ENCODE measurements around the gene MAMDC4. TPM values are rescaled to one million over a fixed set of nuclear protein-coding genes. Genes with fewer than 3 reads are reported as not detected.

MAMDC4 gene
- total RNA-seq, 1 donor from 2014 or later: 13.4 TPM

DNA sequence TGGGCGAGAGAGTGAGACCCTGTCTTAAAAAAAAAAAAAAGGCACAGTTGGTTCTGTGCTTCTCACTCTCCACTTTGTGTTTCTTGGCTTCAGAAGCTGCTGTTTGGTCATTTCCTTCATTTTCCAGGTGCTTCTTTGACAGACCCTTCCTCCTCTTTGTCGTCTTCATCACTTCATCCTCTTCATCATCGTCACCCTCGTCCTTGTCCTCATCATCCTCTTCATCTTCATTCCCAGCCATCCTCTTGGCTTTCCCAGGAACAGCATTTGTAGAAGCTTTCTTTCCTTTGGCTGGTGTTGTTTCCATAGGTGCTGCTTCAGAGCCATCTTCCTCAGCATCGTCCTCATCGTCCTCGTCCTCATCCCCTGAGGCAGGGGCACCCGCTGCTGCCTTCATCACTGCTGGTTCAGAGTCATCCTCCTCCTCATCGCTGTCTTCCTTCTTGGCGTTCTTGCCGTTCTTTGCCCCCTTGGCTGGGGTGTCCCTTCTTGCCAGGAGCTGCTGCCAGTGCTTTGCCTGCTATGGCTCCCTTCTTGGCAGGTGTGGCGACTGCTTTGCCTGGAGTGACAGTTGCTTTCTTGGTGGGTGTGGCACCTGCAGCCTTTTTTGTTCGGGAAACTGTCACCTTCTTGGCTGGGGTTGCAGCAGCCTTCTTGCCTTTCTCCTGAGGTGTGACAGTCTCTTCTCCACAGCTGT lies 37.3 kb upstream of the MAMDC4 start:
- Histone ChIP-seq H3K4me3 (no peak overlapping the region), H3K4me1 (peaks cover 18% of the 10 kb centered on the region), H3K27me3 (ENCODE audit: low read depth) (no peaks in the 10 kb centered on the region), H3K36me3 (peaks cover 27% of the 10 kb centered on the region), H3K9me3 (replicated peaks) (no peaks in the 10 kb centered on the region), H3K27ac (replicated peaks) (no peak overlapping the region)
- intact Hi-C loops (cut with micrococcal nuclease): no loop called here
- no peak for DNase-seq
- TF ChIP-seq, protein P1, sequence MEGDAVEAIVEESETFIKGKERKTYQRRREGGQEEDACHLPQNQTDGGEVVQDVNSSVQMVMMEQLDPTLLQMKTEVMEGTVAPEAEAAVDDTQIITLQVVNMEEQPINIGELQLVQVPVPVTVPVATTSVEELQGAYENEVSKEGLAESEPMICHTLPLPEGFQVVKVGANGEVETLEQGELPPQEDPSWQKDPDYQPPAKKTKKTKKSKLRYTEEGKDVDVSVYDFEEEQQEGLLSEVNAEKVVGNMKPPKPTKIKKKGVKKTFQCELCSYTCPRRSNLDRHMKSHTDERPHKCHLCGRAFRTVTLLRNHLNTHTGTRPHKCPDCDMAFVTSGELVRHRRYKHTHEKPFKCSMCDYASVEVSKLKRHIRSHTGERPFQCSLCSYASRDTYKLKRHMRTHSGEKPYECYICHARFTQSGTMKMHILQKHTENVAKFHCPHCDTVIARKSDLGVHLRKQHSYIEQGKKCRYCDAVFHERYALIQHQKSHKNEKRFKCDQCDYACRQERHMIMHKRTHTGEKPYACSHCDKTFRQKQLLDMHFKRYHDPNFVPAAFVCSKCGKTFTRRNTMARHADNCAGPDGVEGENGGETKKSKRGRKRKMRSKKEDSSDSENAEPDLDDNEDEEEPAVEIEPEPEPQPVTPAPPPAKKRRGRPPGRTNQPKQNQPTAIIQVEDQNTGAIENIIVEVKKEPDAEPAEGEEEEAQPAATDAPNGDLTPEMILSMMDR (IDR thresholded peaks at IDR 0.05; ENCODE audit: borderline replicate concordance): no peak

DNA sequence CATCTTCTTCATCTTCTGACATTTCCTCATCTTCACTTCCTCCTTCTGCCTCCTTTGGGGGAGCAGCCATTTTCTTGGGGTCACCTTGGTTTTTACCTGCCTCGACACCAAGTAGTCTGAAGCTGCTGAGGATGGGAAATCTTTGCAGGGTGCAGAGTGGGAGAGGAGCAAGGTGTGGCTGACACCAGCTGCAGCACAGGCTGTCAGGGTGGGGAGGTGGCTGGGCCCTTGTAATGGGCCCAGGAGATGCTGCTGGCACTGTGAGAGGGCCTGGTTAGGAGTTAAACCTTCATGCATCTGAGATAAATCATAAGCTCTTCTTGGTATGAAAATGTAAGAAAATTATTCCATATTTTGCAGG lies 36.7 kb upstream of the MAMDC4 start:
- H3K27ac ChIP-seq (replicated peaks): no peak overlapping the region
- peaks cover 26% of the 10 kb centered on the region for H3K36me3 ChIP-seq
- peaks cover 13% of the 10 kb centered on the region for H3K4me1 ChIP-seq
- TF ChIP-seq, protein P1 (IDR thresholded peaks at IDR 0.05; ENCODE audit: borderline replicate concordance): no peak
- DNase-seq: no peak
- H3K27me3 ChIP-seq (ENCODE audit: low read depth): no peaks in the 10 kb centered on the region
- no peaks in the 10 kb centered on the region for H3K9me3 ChIP-seq (replicated peaks)
- no peak overlapping the region for H3K4me3 ChIP-seq
- intact Hi-C loops (cut with micrococcal nuclease): no loop called here

DNA sequence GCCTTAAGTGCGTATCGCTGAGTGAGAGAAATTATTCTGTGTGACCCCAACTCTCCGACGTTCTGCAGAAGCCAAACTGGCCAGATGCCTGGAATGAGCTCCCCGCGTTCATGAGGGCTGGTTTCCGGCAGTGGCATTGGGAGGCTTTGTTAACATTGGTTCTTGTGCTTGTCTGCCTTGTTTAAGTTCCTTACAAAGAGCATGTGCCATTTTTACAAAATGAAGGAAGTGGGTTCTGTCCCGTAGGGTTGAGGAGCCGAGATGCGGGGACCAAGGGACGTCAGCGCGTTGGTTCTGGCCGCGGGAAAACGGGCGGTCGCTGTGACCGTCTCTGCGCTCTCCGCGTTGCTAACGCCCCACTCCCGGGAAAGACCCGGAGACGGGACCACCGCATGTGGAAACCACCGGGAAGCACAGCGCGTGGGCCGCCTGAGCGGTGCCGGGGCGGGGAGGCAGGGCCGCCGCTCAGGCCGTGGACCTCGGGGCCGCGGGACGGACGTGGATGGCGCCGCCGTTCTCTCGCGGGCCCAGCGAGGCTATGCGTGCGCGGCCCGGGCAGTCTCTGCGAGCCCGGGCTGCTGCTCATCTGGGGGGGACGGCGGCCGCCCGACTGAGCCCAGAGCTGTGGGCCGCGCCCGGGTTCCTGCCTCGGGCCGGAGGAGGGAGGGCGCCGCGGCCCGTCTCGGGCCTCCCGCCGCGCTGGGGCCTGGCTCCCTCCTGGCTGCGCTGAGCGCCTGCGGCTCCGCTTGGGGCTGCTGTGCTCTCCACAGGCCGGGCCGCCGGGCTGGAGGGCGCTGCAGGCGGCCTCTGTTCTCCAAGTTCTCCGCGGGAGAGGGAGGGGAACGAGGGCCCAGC lies 30.9 kb upstream of the MAMDC4 start:
- no peaks in the 10 kb centered on the region for H3K27me3 ChIP-seq (ENCODE audit: low read depth)
- H3K36me3 ChIP-seq: peaks cover 34% of the 10 kb centered on the region
- DNase-seq: no peak
- H3K4me1 ChIP-seq: peaks cover 18% of the 10 kb centered on the region
- H3K27ac ChIP-seq (replicated peaks): peak overlapping the region; percentile 51
- TF ChIP-seq, protein P1 (IDR thresholded peaks at IDR 0.05; ENCODE audit: borderline replicate concordance): no peak
- H3K4me3 ChIP-seq: peak overlapping the region; percentile 63
- intact Hi-C loops (cut with micrococcal nuclease): no loop called here
- no peaks in the 10 kb centered on the region for H3K9me3 ChIP-seq (replicated peaks)

DNA sequence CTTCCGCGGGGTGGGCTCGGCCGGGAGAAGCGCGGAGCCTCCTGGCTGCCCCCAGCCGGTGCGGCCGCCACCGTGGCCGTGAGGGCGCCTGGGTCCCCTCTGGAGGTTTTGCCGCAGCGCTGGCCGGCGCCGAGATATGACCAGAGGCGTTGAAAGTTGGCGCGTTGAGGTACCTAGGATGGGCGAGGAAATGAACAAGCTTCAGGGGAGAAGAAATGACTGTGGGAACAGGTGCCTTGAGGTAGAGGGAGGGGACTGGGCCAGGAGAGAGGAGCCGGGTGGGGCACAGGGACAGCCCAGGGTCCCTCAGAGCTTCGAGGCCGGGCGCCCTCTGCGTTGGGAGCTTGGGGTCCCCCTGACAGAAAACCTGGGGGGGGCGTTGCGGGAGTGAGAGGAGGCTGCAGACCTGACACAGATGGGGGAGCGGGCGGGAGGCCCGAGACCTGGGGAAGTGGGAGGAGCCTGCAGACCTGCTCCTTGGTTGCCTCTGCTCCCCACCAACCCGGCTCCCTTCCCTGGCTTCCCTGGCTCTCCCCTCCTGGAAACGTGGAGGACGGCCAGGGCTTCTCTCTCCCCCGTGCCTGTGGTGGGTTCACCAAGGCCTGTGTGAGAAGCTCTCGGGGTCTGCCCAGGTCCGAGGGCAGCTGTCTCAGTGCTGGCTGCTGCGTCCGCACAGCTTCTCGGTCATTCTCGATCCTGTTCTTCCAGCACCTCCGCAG lies 30.2 kb upstream of the MAMDC4 start:
- Histone ChIP-seq H3K36me3 (peaks cover 41% of the 10 kb centered on the region), H3K9me3 (replicated peaks) (no peaks in the 10 kb centered on the region), H3K4me1 (peaks cover 18% of the 10 kb centered on the region), H3K27ac (replicated peaks) (peak overlapping the region; percentile 51), H3K4me3 (peak overlapping the region; percentile 63), H3K27me3 (ENCODE audit: low read depth) (no peaks in the 10 kb centered on the region)
- intact Hi-C loops (cut with micrococcal nuclease): no loop called here
- TF ChIP-seq, protein P1 (IDR thresholded peaks at IDR 0.05; ENCODE audit: borderline replicate concordance): no peak
- no peak for DNase-seq
